ENCODE results near the gene AUTS2. TPM values are rescaled to one million over a fixed set of nuclear protein-coding genes. Genes with fewer than 3 reads are reported as not detected.

Gene AUTS2
- total RNA-seq, 6 experiments from 2014 or later: 10.4 to 32.0 (median 19.3) TPM

- Histone ChIP-seq H3K4me3 (no peak overlapping the region), H3K4me1 (peaks cover 0 to 8% (median 0%) of the 10 kb centered on the region in 4 donors), H3K27ac (no peak overlapping the region), H3K9me3 (no peaks in the 10 kb centered on the region), H3K36me3 (no peaks in the 10 kb centered on the region), H3K27me3 (no peaks in the 10 kb centered on the region)
- no peak for TF ChIP-seq POLR2A (IDR thresholded peaks at IDR 0.05)
- no peak for TF ChIP-seq CTCF (IDR thresholded peaks at IDR 0.05)
- intact Hi-C loops (cut with DNase I): no loop called here
- DNase-seq (no peak), ATAC-seq (no peak)
Measured at GRCh38 chr7:70052691-70053090, 454.4 kb downstream of the AUTS2 start.

- no peaks in the 10 kb centered on the region for H3K9me3 ChIP-seq
- peaks cover 0 to 8% (median 0%) of the 10 kb centered on the region in 4 donors for H3K4me1 ChIP-seq
- TF ChIP-seq POLR2A (IDR thresholded peaks at IDR 0.05) (no peak), CTCF (IDR thresholded peaks at IDR 0.05) (no peak)
- no peak overlapping the region for H3K4me3 ChIP-seq
- intact Hi-C loops (cut with DNase I): no loop called here
- no peaks in the 10 kb centered on the region for H3K27me3 ChIP-seq
- H3K36me3 ChIP-seq: no peaks in the 10 kb centered on the region
- H3K27ac ChIP-seq: no peak overlapping the region
- ATAC-seq: no peak
- DNase-seq: no peak
- 90% methylated on average over 2 of the region's 2 CpGs for WGBS (ENCODE audit: insufficient coverage, low coverage, low lambda C conversion rate, missing lambda C conversion rate)
Measured at GRCh38 chr7:70053421-70053820, 455.1 kb downstream of the AUTS2 start.

GRCh38 chr7:70053989-70054388 is 455.7 kb downstream of the AUTS2 start:
- no peaks in the 10 kb centered on the region for H3K36me3 ChIP-seq
- WGBS (ENCODE audit: insufficient coverage, low coverage, low lambda C conversion rate, missing lambda C conversion rate): 92% methylated on average over 1 of the region's 1 CpG
- peaks cover 0 to 8% (median 0%) of the 10 kb centered on the region in 4 donors for H3K4me1 ChIP-seq
- ATAC-seq (no peak), DNase-seq (no peak)
- intact Hi-C loops (cut with DNase I): no loop called here
- H3K9me3 ChIP-seq: no peaks in the 10 kb centered on the region
- H3K4me3 ChIP-seq: no peak overlapping the region
- TF ChIP-seq POLR2A (IDR thresholded peaks at IDR 0.05): no peak
- no peak for TF ChIP-seq CTCF (IDR thresholded peaks at IDR 0.05)
- no peaks in the 10 kb centered on the region for H3K27me3 ChIP-seq
- no peak overlapping the region for H3K27ac ChIP-seq

DNA sequence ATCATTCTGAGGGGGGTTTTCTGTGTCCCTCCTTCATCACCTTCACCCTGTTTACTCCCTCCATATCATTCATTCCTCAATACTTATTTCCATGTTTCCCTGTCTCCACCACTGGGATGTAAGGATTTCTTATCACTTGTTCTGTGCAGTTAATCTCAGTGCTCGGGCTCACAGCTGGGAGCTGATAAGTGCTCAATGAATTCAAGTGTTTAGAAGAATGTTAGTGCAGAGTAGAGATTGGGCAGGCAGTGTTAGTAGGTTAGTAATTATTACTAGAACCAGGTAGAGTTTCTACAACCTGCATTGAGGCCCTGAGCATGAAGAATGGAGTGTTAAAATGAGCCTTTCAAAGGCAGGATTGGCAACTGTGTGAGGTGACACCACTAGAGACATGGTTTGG is 458.1 kb downstream of the AUTS2 start:
- ATAC-seq (no peak), DNase-seq (no peak)
- Histone ChIP-seq H3K9me3 (no peaks in the 10 kb centered on the region), H3K27me3 (no peaks in the 10 kb centered on the region), H3K27ac (no peak overlapping the region), H3K36me3 (no peaks in the 10 kb centered on the region), H3K4me3 (no peak overlapping the region), H3K4me1 (peaks cover 0 to 8% (median 0%) of the 10 kb centered on the region in 4 donors)
- TF ChIP-seq CTCF (IDR thresholded peaks at IDR 0.05) (no peak), POLR2A (IDR thresholded peaks at IDR 0.05) (no peak)
- WGBS (ENCODE audit: insufficient coverage, low coverage, low lambda C conversion rate, missing lambda C conversion rate): 64% methylated on average over 1 of the region's 1 CpG
- intact Hi-C loops (cut with DNase I): no loop called here
